GM12892 (cell line): Measurements from ENCODE around the gene HIGD1A.

Source experiments
- POLR2A ChIP-seq: IDR thresholded peaks from 2 replicates; pipeline ENCODE4 v1.6.1; 2011; ENCODE audit warnings: low read depth, low read length, control low read depth
- POLR2AphosphoS5 ChIP-seq: IDR thresholded peaks from 2 replicates; pipeline ENCODE4 v1.6.1; 2011; ENCODE audit warnings: low read depth, low read length, control low read depth
- TAF1 ChIP-seq: IDR thresholded peaks from 2 replicates; pipeline ENCODE4 v1.6.1; 2011; ENCODE audit warnings: low read depth, mild to moderate bottlenecking, control low read depth, low read length, borderline replicate concordance

- TF ChIP-seq POLR2A (no peak), POLR2AphosphoS5 (no peak), TAF1 (no peak)
Observed at GRCh38 chr3:42790714-42791229, 13.5 kb downstream of the HIGD1A start.
